Measurements from ENCODE around the gene PPP1R36. TPM values are rescaled to one million over a fixed set of nuclear protein-coding genes. Genes with fewer than 3 reads are reported as not detected.

PPP1R36 gene
- total and polyA plus RNA-seq, 2 of the 8 experiments (the other 6 are each of a cell fraction or from before 2014, with no cell fraction given): 0.39 to 0.93 TPM

DNA sequence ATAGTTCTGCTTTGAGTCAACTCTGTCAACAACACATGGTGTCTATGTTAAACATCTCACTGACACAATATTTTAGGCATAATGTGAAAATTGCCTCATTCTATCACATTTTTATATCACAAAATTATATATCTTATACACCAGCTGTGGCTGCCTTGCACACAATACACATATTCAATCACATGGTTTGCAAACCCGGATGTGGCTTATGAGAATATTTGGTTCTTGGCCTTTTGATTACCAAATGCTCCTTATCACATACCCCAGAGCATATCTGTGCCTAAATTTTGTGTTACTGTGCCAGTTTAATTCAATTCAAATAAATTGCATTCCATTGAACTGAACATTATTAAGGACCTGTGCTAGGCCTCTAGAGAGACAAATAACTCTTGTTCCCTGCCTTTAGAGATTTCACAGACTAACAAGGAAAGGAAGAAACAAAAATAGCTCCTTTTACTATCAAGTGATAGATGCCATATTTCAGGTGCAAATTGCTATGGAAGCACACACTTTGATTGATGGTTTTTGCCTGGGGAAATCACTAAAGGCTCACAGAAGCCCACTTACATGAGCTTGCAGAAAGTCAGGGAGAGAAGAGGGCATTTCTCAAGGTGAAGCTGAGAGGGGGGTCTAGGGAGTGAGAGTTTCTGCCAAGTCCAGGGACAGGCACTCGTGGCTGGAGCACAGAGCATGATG lies 63.4 kb downstream of the PPP1R36 start:
- no peak overlapping the region for H3K27ac ChIP-seq (ENCODE audit: low read depth, low read length)
- TF ChIP-seq, protein P1, sequence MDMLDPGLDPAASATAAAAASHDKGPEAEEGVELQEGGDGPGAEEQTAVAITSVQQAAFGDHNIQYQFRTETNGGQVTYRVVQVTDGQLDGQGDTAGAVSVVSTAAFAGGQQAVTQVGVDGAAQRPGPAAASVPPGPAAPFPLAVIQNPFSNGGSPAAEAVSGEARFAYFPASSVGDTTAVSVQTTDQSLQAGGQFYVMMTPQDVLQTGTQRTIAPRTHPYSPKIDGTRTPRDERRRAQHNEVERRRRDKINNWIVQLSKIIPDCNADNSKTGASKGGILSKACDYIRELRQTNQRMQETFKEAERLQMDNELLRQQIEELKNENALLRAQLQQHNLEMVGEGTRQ (IDR thresholded peaks at IDR 0.05; ENCODE audit: low read length): no peak
- no peak for TF ChIP-seq ATF3 (IDR thresholded peaks at IDR 0.05; ENCODE audit: insufficient read depth, low read depth, low read length)
- no peak for TF ChIP-seq POLR2AphosphoS5 (IDR thresholded peaks at IDR 0.05; ENCODE audit: low read depth, low read length)
- TF ChIP-seq, protein P2, sequence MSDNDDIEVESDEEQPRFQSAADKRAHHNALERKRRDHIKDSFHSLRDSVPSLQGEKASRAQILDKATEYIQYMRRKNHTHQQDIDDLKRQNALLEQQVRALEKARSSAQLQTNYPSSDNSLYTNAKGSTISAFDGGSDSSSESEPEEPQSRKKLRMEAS (IDR thresholded peaks at IDR 0.05): no peak
- TF ChIP-seq ZNF274 (IDR thresholded peaks at IDR 0.05; ENCODE audit: borderline replicate concordance, extremely low read depth, low read length): no peak
- no peak for TF ChIP-seq SP2 (IDR thresholded peaks at IDR 0.05; ENCODE audit: low read length)
- no peak for TF ChIP-seq POLR2A (IDR thresholded peaks at IDR 0.05; ENCODE audit: control extremely low read depth in 1 of 2, low read depth in 2 of 2, low read length in 2 of 2)

More for the DNA sequence above, 63.4 kb downstream of the PPP1R36 start:
- Histone ChIP-seq H3K4me1 (replicated peaks in 1 of 4; ENCODE audit: control insufficient read depth in 3 of 4, insufficient read depth in 4 of 4, low read length in 3 of 4) (peaks cover 0 to 2% (median 0%) of the 10 kb centered on the region in 4 experiments; a peak in 2 of 7 replicates), H3K9me3 (ENCODE audit: insufficient read depth in 2 of 2, low read depth in 1 of 2, low read length in 1 of 2) (no peaks in the 10 kb centered on the region), H3K18ac (ENCODE audit: extremely low read depth, low read length) (no peak overlapping the region), H4K20me1 (replicated peaks in 1 of 2; ENCODE audit: control insufficient read depth in 1 of 2, insufficient read depth in 2 of 2, low read length in 2 of 2) (no peaks in the 10 kb centered on the region), H3K36me3 (ENCODE audit: control insufficient read depth in 2 of 4, insufficient read depth in 4 of 4, low read length in 3 of 4) (no peaks in the 10 kb centered on the region), H2AFZ (ENCODE audit: low read length) (no peak overlapping the region), H2BK5ac (ENCODE audit: low read depth, low read length) (no peak overlapping the region), H2BK12ac (ENCODE audit: low read depth, low read length) (no peak overlapping the region), H2BK20ac (ENCODE audit: low read length) (no peak overlapping the region), H3K9ac (replicated peaks in 1 of 4; ENCODE audit: extremely low read depth in 1 of 4, low read depth in 3 of 4, low read length in 3 of 4) (no peak overlapping the region), H2BK120ac (replicated peaks; ENCODE audit: low read depth, low read length) (no peak overlapping the region), H3K23ac (ENCODE audit: insufficient read length) (no peak overlapping the region), H2AK5ac (ENCODE audit: low read depth, low read length) (no peak overlapping the region), H2BK15ac (ENCODE audit: low read length) (no peak overlapping the region; the same call in 1 of the 2 replicates), H3K4me3 (ENCODE audit: extremely low read depth in 1 of 4, insufficient read depth in 2 of 4, low read depth in 3 of 4, low read length in 4 of 4) (no peak overlapping the region), H3K14ac (ENCODE audit: insufficient read length) (no peak overlapping the region), H3K4ac (replicated peaks; ENCODE audit: insufficient read length, low read depth, low read length) (no peak overlapping the region), H3K79me1 (ENCODE audit: low read depth, low read length) (no peaks in the 10 kb centered on the region), H3K23me2 (ENCODE audit: low read depth, low read length) (no peaks in the 10 kb centered on the region), H4K5ac (ENCODE audit: insufficient read length, low read depth, low read length) (no peak overlapping the region), H4K91ac (replicated peaks; ENCODE audit: insufficient read length, low read length) (no peak overlapping the region), H3K79me2 (ENCODE audit: control insufficient read depth in 1 of 2, insufficient read depth in 2 of 2, low read length in 2 of 2) (no peaks in the 10 kb centered on the region), H4K8ac (ENCODE audit: extremely low read depth, insufficient read depth, low read length) (no peak overlapping the region), H3K4me2 (ENCODE audit: insufficient read depth in 1 of 2, low read depth in 2 of 2, low read length in 2 of 2) (no peak overlapping the region), H3K56ac (replicated peaks; ENCODE audit: insufficient read length, low read depth, low read length) (no peak overlapping the region), H3K27me3 (replicated peaks in 1 of 4; ENCODE audit: control insufficient read depth in 3 of 4, extremely low read depth in 1 of 4, insufficient read depth in 3 of 4, low read length in 3 of 4) (no peaks in the 10 kb centered on the region)
- CTCF ChIA-PET (ENCODE audit: partially characterized antibody): interaction anchor here (1.5 to 3.7 kb wide), 4 partner anchors 13 to 298 kb away, joined by 3 to 19 read pairs (median 6); no protein-coding TSS in a partner anchor
- FAIRE-seq (no peak), DNase-seq (ENCODE audit: low read depth in 1 of 2, low spot score in 2 of 2) (peak in 1 of 2 experiments; percentile 30)
- POLR2A ChIA-PET (ENCODE audit: partially characterized antibody): no interaction called here
- 82% methylated on average over 2 of the region's 2 CpGs; no CpG with 5 or more reads in 1 of the 2 experiments for whole genome bisulfite sequencing, 2 experiments (ENCODE audit: extremely low coverage in 1 of 2, insufficient coverage in 1 of 2, insufficient read length in 1 of 2, insufficient replicate concordance in 2 of 2, low coverage in 1 of 2, low lambda C conversion rate in 2 of 2, missing lambda C conversion rate in 1 of 2)
